SU-DHL-6 (cell line): Measurements from ENCODE around the gene ZMYM2.

Experiments used
- H2AFZ ChIP-seq: fragments of 200-600 bp; sonication (generic); 2 replicates; pipeline ENCODE4 v1.6.1; 2014; ENCODE audit warnings: low read depth, mild to moderate bottlenecking, moderate library complexity, mixed read lengths, antibody characterized with exemption, low read length; ENCODE audit not compliant: severe bottlenecking
- H3F3A ChIP-seq: fragments of 200-600 bp; shearing (Covaris generic); 2 replicates; pipeline ENCODE4 v1.6.0; 2016; ENCODE audit warnings: antibody characterized with exemption, mild to moderate bottlenecking; ENCODE audit not compliant: insufficient read depth
- H3K27ac ChIP-seq: fragments of 200-600 bp; sonication (generic); 2 replicates; pipeline ENCODE4 v1.5.1; 2016; ENCODE audit warnings: low read depth, mild to moderate bottlenecking, low read length, moderate library complexity, mixed read lengths
- H3K27me3 ChIP-seq: fragments of 200-600 bp; sonication (generic), shearing (Covaris generic); 2 replicates; pipeline ENCODE4 v1.6.0; 2014; ENCODE audit warnings: mild to moderate bottlenecking, low read length
- H3K36me3 ChIP-seq: fragments of 200-600 bp; sonication (generic); 2 replicates; pipeline ENCODE4 v1.6.1; 2014; ENCODE audit warnings: mild to moderate bottlenecking, low read length, mixed read lengths
- H3K4me2 ChIP-seq: fragments of 300-600, 200-600 bp; shearing (Covaris generic), sonication (generic); 2 replicates; pipeline ENCODE4 v1.6.0; 2014; ENCODE audit warnings: low read length, low read depth, mild to moderate bottlenecking; ENCODE audit not compliant: poor library complexity, severe bottlenecking
- H3K4me3 ChIP-seq: fragments of 200-600 bp; sonication (generic); 2 replicates; pipeline ENCODE4 v1.5.1; 2014; ENCODE audit warnings: antibody characterized with exemption, low read length, mild to moderate bottlenecking, mixed read lengths; ENCODE audit not compliant: insufficient read depth, poor library complexity, severe bottlenecking
- H3K79me2 ChIP-seq: fragments of 200-600 bp; sonication (generic); 2 replicates; pipeline ENCODE4 v1.6.1; 2014; ENCODE audit warnings: mild to moderate bottlenecking, low read length, moderate library complexity; ENCODE audit not compliant: insufficient read depth
- H3K9ac ChIP-seq: fragments of 200-600 bp; sonication (generic); 2 replicates; pipeline ENCODE4 v1.7.0; 2014; ENCODE audit warnings: mild to moderate bottlenecking, low read length
- H3K9me2 ChIP-seq: fragments of 200-600 bp; sonication (generic); replicated peaks from 2 replicates; pipeline ENCODE4 v1.6.1; 2014; ENCODE audit warnings: low read length; ENCODE audit not compliant: insufficient read depth
- H3K9me3 ChIP-seq: fragments of 200-600 bp; sonication (generic); 2 replicates; pipeline ENCODE4 v1.6.1; 2014; ENCODE audit warnings: low read length, mixed read lengths; ENCODE audit not compliant: insufficient read depth
- H4K20me1 ChIP-seq: fragments of 200-600 bp; sonication (generic); 2 replicates; pipeline ENCODE4 v1.6.1; 2014; ENCODE audit warnings: low read depth, mild to moderate bottlenecking, antibody characterized with exemption, low read length, moderate library complexity, mixed read lengths
- CTCF ChIP-seq: fragments of 200-600 bp; sonication (generic); IDR thresholded peaks from one replicate; pipeline ENCODE4 v1.5.1; 2017; ENCODE audit warnings: antibody characterized with exemption, mild to moderate bottlenecking, low read length, moderate library complexity; ENCODE audit not compliant: insufficient read depth, poor library complexity, severe bottlenecking
- EZH2phosphoT487 ChIP-seq: fragments of 200-600 bp; sonication (generic), shearing (Covaris generic); conservative IDR thresholded peaks from 2 replicates; pipeline ENCODE4 v1.6.1; 2018; ENCODE audit warnings: mild to moderate bottlenecking, antibody characterized with exemption, low read length, moderate library complexity, mixed read lengths

Gene ZMYM2

DNA sequence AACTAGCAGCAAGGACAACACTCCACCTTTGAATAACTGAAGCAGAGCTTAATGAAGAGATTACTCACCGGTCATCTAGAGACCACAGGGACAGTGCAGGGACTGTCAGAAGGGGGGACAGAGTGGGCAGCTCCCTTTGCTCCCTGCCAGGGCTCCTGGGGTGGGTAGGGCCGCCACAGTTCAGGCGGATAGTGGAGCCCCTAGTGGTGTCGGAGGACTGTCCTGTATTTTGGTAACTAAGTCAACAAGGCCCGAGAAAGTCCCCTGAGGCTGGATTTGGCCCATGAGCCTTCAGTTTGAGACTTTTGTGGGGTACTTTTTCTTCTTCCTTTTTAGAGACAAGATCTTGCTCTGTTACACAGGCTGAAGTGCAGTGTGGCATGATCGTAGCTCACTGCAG, 157.7 kb downstream of the ZMYM2 start:
- no peak overlapping the region for H3K4me3 ChIP-seq
- no peak overlapping the region for H3K9ac ChIP-seq
- TF ChIP-seq CTCF: no peak
- TF ChIP-seq EZH2phosphoT487: no peak
- H3K9me3 ChIP-seq: no peaks in the 10 kb centered on the region
- no peaks in the 10 kb centered on the region for H3K36me3 ChIP-seq
- H3F3A ChIP-seq: no peaks in the 10 kb centered on the region
- no peak overlapping the region for H3K4me2 ChIP-seq
- H2AFZ ChIP-seq: no peak overlapping the region
- H4K20me1 ChIP-seq: no peaks in the 10 kb centered on the region
- H3K27ac ChIP-seq: no peak overlapping the region
- H3K79me2 ChIP-seq: no peaks in the 10 kb centered on the region
- no peaks in the 10 kb centered on the region for H3K27me3 ChIP-seq
- H3K9me2 ChIP-seq: no peaks in the 10 kb centered on the region

DNA sequence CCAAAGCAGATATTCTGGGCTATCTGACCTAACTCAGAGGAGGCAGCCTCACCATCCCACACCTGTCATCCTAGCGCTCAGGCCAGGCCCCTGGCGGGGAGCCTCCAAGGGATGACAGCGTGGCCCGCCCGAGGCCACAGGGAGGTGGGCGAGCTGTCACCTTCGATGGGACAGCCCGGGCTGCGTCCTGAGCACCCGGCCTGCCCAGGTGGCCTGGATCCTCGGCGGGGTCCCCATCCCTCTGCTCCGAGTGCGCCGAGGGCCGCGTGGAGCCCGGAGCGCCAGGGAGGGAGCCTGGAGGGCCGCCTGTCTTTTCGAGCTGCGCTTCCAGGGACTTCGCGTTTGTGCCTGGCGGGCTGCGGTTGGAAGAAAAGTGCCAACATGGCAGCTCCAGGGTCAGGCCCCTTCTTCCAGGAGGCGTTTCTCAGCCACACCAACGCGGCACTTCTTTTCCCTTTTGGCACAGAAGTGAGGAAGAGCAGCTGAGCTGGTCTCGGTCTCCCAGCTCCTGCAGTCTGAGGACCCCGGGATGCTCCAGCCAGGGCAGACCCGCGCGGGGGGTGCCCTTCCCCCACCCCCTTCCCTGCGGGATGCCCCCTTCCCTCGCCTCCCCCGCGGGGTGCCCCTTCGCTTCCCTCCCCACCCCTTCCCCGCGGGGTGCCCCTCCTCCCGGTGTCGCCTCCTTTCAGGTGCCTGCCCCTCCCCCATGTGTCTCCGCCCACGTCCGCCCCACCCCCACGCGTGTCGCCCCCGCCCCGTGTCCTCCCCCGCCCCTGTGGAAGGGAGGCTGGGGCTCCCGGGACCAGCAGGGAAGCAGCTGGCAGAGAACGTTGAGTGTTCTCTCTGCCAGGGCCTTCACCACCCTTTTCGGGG, 160.0 kb downstream of the ZMYM2 start:
- no peaks in the 10 kb centered on the region for H3K27me3 ChIP-seq
- H3K4me2 ChIP-seq: no peak overlapping the region
- H3K4me3 ChIP-seq: no peak overlapping the region
- no peaks in the 10 kb centered on the region for H3K36me3 ChIP-seq
- H3K9me2 ChIP-seq: no peaks in the 10 kb centered on the region
- H4K20me1 ChIP-seq: no peaks in the 10 kb centered on the region
- H3F3A ChIP-seq: no peaks in the 10 kb centered on the region
- H3K79me2 ChIP-seq: no peaks in the 10 kb centered on the region
- no peak overlapping the region for H2AFZ ChIP-seq
- no peak for TF ChIP-seq CTCF
- no peak for TF ChIP-seq EZH2phosphoT487
- no peak overlapping the region for H3K27ac ChIP-seq
- no peak overlapping the region for H3K9ac ChIP-seq
- H3K9me3 ChIP-seq: no peaks in the 10 kb centered on the region

- no peak overlapping the region for H3K27ac ChIP-seq
- H3K27me3 ChIP-seq: no peaks in the 10 kb centered on the region
- no peaks in the 10 kb centered on the region for H3K9me2 ChIP-seq
- H3K79me2 ChIP-seq: no peaks in the 10 kb centered on the region
- no peak overlapping the region for H3K9ac ChIP-seq
- no peaks in the 10 kb centered on the region for H3K9me3 ChIP-seq
- no peak overlapping the region for H3K4me3 ChIP-seq
- H2AFZ ChIP-seq: no peak overlapping the region
- no peaks in the 10 kb centered on the region for H3F3A ChIP-seq
- no peaks in the 10 kb centered on the region for H3K36me3 ChIP-seq
- TF ChIP-seq EZH2phosphoT487: no peak
- no peak for TF ChIP-seq CTCF
- no peak overlapping the region for H3K4me2 ChIP-seq
- H4K20me1 ChIP-seq: no peaks in the 10 kb centered on the region
Observed at GRCh38 chr13:20119960-20120359, 161.4 kb downstream of the ZMYM2 start.
